Left lung (tissue), 10 donors: ENCODE results near the gene C1QL4. TPM values are rescaled to one million over a fixed set of nuclear protein-coding genes. Genes with fewer than 3 reads are reported as not detected.

Experiments
- ATAC-seq: fragments of 200-7000 bp; cut with Tn5 transposase; one replicate; pipeline ENCODE4 v1.9.1; 2020; ENCODE audit warnings: moderate library complexity
- DNase-seq, 4 donors: peaks; one replicate each; pipeline ENCODE4 v3.0.0-alpha.2; 2013 to 2020
- H3K27ac ChIP-seq, 2 donors: fragments of 200-600 bp; sonication (generic) in 1 of 2; one replicate each; pipeline versions ENCODE4 v1.5.0 to v1.8.0; 2020 to 2021
- H3K27me3 ChIP-seq, 2 donors: fragments of 200-600 bp; sonication (generic) in 1 of 2; one replicate each; pipeline versions ENCODE4 v1.5.0 to v1.8.0; 2020 to 2021
- H3K36me3 ChIP-seq, 2 donors: fragments of 200-600 bp; sonication (generic) in 1 of 2; one replicate each; pipeline versions ENCODE4 v1.5.0 to v1.8.0; 2020 to 2021
- H3K4me1 ChIP-seq, 2 donors: fragments of 200-600 bp; one replicate each; pipeline ENCODE4 v1.8.0; 2021
- H3K4me3 ChIP-seq, 2 donors: fragments of 200-600 bp; sonication (generic) in 1 of 2; one replicate each; pipeline versions ENCODE4 v1.5.0 to v1.8.0; 2020 to 2021; ENCODE audit warnings: mild to moderate bottlenecking in 1 of 2
- H3K9me3 ChIP-seq, 2 donors: fragments of 200-600 bp; sonication (generic) in 1 of 2; one replicate each; pipeline versions ENCODE4 v1.5.0 to v1.8.0; 2020 to 2021
- intact Hi-C, 2 donors: fragments of 100-400 bp; cut with DNase I; formaldehyde crosslinking; loops; one replicate each; pipeline versions ENCODE4 v1.11.2 to v1.14.2; 2022
- polyA plus RNA-seq, 6 donors: library from polyadenylated mRNA; unstranded; fragments of 120-200 nt; gene quantifications; one replicate each; pipeline ENCODE4 v1.2.1, GENCODE V29; 2013; ENCODE audit not compliant: insufficient read length in 6 of 6
- total RNA-seq, 2 donors: library from RNA; stranded (reverse); fragmentation: NEBNext Ultra II Directional; extraction: Animal tissue kit (Norgen Biotek cat#: 25700); gene quantifications; one replicate each; pipeline ENCODE4 v1.2.1, GENCODE V29; 2021
- TF ChIP-seq, protein P1 (sequence below), 2 donors: fragments of 200-600 bp; sonication (generic) in 1 of 2; IDR thresholded peaks; one replicate each; pipeline versions ENCODE4 v1.5.0 to v1.8.0; 2021; ENCODE audit warnings: antibody characterized with exemption in 2 of 2
- donor health status: DM: no; HTN: yes; CAD: no.
- donor health status: DM: no; HTN: no; CAD: no.

The C1QL4 gene
- total and polyA plus RNA-seq, 8 donors: 0.07 TPM; not detected in 7

DNA sequence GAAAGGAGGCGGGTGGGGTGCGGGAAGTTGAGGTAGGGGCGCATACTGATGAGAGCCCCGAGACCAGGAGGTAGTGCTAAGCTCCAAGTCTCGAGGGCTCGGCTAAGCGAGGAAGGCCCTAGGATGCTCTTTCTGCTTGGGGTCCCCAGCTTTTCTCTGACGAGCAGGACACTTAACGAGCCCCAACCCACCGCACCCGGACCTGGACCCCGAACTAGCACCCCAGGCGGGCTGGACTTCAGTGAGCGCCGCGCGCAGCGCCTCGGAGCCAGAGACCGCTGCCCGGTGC is 4.7 kb upstream of the C1QL4 start:
- H3K27ac ChIP-seq: no peak overlapping the region
- no peak for ATAC-seq
- intact Hi-C loops: loop anchor here in 1 of 2 donors (10.0 kb wide), 1 partner anchor 57 kb away; no protein-coding TSS in a partner anchor
- peak overlapping the region in 1 of 2 donors; percentile 37 for H3K4me3 ChIP-seq
- no peak for DNase-seq
- H3K27me3 ChIP-seq: peaks cover 57 to 98% of the 10 kb centered on the region in 2 donors
- TF ChIP-seq, protein P1, sequence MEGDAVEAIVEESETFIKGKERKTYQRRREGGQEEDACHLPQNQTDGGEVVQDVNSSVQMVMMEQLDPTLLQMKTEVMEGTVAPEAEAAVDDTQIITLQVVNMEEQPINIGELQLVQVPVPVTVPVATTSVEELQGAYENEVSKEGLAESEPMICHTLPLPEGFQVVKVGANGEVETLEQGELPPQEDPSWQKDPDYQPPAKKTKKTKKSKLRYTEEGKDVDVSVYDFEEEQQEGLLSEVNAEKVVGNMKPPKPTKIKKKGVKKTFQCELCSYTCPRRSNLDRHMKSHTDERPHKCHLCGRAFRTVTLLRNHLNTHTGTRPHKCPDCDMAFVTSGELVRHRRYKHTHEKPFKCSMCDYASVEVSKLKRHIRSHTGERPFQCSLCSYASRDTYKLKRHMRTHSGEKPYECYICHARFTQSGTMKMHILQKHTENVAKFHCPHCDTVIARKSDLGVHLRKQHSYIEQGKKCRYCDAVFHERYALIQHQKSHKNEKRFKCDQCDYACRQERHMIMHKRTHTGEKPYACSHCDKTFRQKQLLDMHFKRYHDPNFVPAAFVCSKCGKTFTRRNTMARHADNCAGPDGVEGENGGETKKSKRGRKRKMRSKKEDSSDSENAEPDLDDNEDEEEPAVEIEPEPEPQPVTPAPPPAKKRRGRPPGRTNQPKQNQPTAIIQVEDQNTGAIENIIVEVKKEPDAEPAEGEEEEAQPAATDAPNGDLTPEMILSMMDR (IDR thresholded peaks at IDR 0.05): no peak
- no peaks in the 10 kb centered on the region for H3K36me3 ChIP-seq
- H3K9me3 ChIP-seq: no peaks in the 10 kb centered on the region
- H3K4me1 ChIP-seq: peaks cover 28 to 47% of the 10 kb centered on the region in 2 donors

DNA sequence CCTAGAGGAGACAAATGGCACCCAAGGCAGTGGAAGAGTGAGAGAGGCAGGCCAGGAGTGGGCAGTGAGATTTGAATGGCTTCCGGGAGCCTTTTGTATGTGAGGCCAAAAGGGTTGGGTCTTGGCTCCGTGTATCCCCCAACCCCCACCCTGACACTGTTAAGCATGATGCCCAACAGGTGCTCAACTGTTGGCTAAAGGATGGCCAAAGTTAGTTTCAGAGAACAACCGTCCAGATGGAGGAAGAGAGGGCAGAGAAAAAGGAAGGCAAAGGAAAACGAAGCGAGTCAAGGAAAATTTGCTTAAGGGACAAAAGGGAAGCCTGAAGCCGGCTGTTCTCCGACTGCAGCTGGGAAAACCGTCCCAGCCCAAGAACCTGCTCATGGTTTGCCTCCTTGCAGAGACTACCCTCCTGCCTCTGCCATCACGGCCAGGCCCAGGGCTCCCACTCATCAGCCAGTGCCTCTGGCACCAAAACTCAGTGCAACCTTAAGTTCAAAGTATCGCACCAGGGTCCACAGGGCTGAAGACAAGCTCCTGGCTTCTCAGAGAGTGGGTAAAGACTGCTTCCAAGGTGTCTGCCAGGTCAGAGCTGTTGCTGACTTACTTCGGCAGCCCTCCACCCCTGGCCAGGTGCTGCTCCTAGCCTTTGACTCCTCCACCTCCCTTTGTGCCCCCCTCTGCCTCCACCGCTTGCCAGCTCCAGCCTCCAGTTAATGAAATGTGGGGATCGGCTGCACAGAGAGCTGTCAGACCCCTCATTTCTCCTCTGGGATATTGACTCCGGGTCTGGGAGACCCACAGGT is 4.2 kb upstream of the C1QL4 start:
- H3K36me3 ChIP-seq: no peaks in the 10 kb centered on the region
- no peaks in the 10 kb centered on the region for H3K9me3 ChIP-seq
- intact Hi-C loops: loop anchor here in 1 of 2 donors (10.0 kb wide), 1 partner anchor 56 kb away; no protein-coding TSS in a partner anchor
- H3K4me3 ChIP-seq: no peak overlapping the region
- peaks cover 57 to 98% of the 10 kb centered on the region in 2 donors for H3K27me3 ChIP-seq
- TF ChIP-seq, protein P1 (IDR thresholded peaks at IDR 0.05): no peak
- ATAC-seq (no peak), DNase-seq (no peak)
- H3K27ac ChIP-seq: no peak overlapping the region
- H3K4me1 ChIP-seq: peaks cover 23 to 47% of the 10 kb centered on the region in 2 donors

DNA sequence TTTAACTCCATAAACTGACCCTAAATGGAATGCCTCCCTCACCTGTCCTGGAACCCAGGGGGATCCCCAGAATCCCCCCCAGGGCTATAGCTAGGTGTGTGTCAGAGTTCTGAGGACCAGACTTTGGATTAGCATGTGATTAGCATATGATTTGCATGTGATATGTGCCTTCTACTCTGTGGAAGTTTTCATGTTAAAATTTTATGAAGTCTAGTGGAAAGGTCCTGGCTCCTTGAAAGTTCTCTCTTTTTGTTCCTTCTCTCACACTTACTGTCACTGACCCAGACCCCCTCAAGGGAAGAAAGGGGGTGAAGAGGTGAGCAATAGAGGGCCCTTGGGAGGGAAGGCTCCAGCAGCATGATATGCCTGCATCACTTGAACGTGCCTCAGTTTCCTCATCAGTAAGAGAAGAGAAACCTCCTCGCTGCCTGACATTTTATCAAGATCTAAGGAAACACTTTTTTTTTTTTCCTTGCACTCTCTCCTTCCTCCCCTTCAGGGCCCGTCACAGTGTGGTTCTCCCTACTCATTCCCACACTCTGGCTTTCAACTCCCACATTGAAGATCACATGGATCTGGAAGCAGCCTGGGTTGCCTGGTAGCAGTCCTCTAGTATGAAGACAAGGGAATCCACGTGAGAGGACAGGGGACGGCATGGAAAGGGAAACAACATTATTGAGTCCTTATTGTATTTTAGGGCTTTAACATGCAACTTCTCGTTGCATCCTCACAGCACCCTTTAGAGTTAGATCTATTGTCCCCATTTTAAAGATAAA is 3.3 kb upstream of the C1QL4 start:
- H3K4me1 ChIP-seq: peaks cover 14 to 40% of the 10 kb centered on the region in 2 donors
- H3K27ac ChIP-seq: no peak overlapping the region
- TF ChIP-seq, protein P1 (IDR thresholded peaks at IDR 0.05): no peak
- H3K4me3 ChIP-seq: no peak overlapping the region
- no peak for ATAC-seq
- DNase-seq: no peak
- H3K9me3 ChIP-seq: no peaks in the 10 kb centered on the region
- intact Hi-C loops: loop anchor here in 1 of 2 donors (10.0 kb wide), 1 partner anchor 55 kb away; no protein-coding TSS in a partner anchor
- peaks cover 57 to 98% of the 10 kb centered on the region in 2 donors for H3K27me3 ChIP-seq
- no peaks in the 10 kb centered on the region for H3K36me3 ChIP-seq

DNA sequence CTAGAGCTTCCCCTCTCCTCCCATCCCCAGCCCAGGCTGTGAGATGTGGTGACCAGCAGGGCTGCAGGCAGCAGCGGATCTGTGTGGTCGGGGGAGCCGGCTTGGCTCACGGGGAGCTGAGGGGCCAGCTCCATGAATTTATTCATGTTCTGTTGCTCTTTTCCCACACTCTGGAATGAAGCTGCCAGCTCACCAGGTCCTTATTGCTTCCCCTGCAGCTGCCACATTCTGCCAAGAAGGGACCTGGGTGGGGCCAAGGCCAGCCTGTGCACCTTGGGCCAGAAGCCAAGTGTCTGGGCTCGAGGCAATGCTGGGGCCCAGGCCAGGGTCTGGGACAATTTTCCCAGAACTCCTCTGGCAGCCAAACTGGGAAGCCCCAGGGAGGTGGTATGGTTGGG is 2.5 kb upstream of the C1QL4 start:
- Histone ChIP-seq H3K36me3 (no peaks in the 10 kb centered on the region), H3K27me3 (peaks cover 57 to 98% of the 10 kb centered on the region in 2 donors), H3K4me3 (no peak overlapping the region), H3K27ac (no peak overlapping the region), H3K9me3 (no peaks in the 10 kb centered on the region), H3K4me1 (peaks cover 14 to 34% of the 10 kb centered on the region in 2 donors)
- intact Hi-C loops: no loop called here
- TF ChIP-seq, protein P1 (IDR thresholded peaks at IDR 0.05): no peak
- DNase-seq (no peak), ATAC-seq (no peak)
